Smooth muscle cell (in vitro differentiated cells): ENCODE measurements around the gene UGT3A1. TPM values are rescaled to one million over a fixed set of nuclear protein-coding genes. Genes with fewer than 3 reads are reported as not detected.

Experiments used
- DNase-seq: peaks from one replicate; lab custom pipeline; 2025; ENCODE audit not compliant: unreplicated experiment; lab: John Stamatoyannopoulos, UW
- H2AFZ ChIP-seq: fragments of 200-600 bp; sonication (generic); 2 replicates; pipeline ENCODE4 v1.6.0; 2016; ENCODE audit warnings: antibody characterized with exemption, low read depth, mild to moderate bottlenecking
- H3F3A ChIP-seq: fragments of 200-600 bp; sonication (generic); 2 replicates; pipeline ENCODE4 v1.6.0; 2017; ENCODE audit warnings: antibody characterized with exemption, low read depth
- H3K27ac ChIP-seq: fragments of 200-600 bp; sonication (generic); 2 replicates; pipeline ENCODE4 v1.5.1; 2016; ENCODE audit warnings: low read depth, mild to moderate bottlenecking
- H3K27me3 ChIP-seq: fragments of 200-600 bp; sonication (generic); 2 replicates; pipeline ENCODE4 v1.6.1; 2016; ENCODE audit warnings: low read depth, mild to moderate bottlenecking
- H3K36me3 ChIP-seq: fragments of 200-600 bp; sonication (generic); 2 replicates; pipeline ENCODE4 v1.5.1; 2016; ENCODE audit warnings: low read depth
- H3K4me1 ChIP-seq: fragments of 200-600 bp; sonication (generic); 2 replicates; pipeline ENCODE4 v1.5.1; 2016; ENCODE audit warnings: low read depth
- H3K4me2 ChIP-seq: fragments of 200-600 bp; sonication (generic); 2 replicates; pipeline ENCODE4 v1.6.0; 2016; ENCODE audit warnings: mild to moderate bottlenecking
- H3K4me3 ChIP-seq: fragments of 200-600 bp; sonication (generic); 2 replicates; pipeline ENCODE4 v1.5.1; 2016; ENCODE audit warnings: mild to moderate bottlenecking
- H3K79me2 ChIP-seq: fragments of 200-600 bp; sonication (generic); 2 replicates; pipeline ENCODE4 v1.6.0; 2016; ENCODE audit warnings: low read depth, mild to moderate bottlenecking
- H3K9ac ChIP-seq: fragments of 200-600 bp; sonication (generic); 2 replicates; pipeline ENCODE4 v1.6.0; 2016; ENCODE audit warnings: low read depth
- H3K9me3 ChIP-seq: fragments of 200-600 bp; sonication (generic); replicated peaks from 2 replicates; pipeline ENCODE4 v1.5.1; 2016; ENCODE audit warnings: low read depth
- H4K20me1 ChIP-seq: fragments of 200-600 bp; sonication (generic); 2 replicates; pipeline ENCODE4 v1.6.0; 2016; ENCODE audit warnings: low read depth
- WGBS: methylation state at CpG from one replicate; pipeline ENCODE4 v1.1.7; 2016; ENCODE audit warnings: low lambda C conversion rate; 5-methylcytosine and 5-hydroxymethylcytosine counted together
- polyA plus RNA-seq: library from polyadenylated mRNA; unstranded; fragments of >200 nt; fragmentation: Nextera tagmentation; extraction: Ambion mirVana; gene quantifications from 2 replicates; pipeline ENCODE4 v1.2.1, GENCODE V29; 2016
- total RNA-seq: library from RNA; depleted of rRNA; stranded (reverse); fragments of >200 nt; gene quantifications from 2 replicates; pipeline ENCODE4 v1.2.3, GENCODE V29; 2014
- TF ChIP-seq, protein P1 (sequence below): fragments of 200-600 bp; sonication (generic); IDR thresholded peaks from 2 replicates; pipeline ENCODE4 v1.5.1; 2017; ENCODE audit warnings: borderline replicate concordance, mild to moderate bottlenecking, antibody characterized with exemption; ENCODE audit not compliant: insufficient read depth, poor library complexity, severe bottlenecking

Gene UGT3A1
- total and polyA plus RNA-seq, 2 experiments from 2014 or later = not detected

DNA sequence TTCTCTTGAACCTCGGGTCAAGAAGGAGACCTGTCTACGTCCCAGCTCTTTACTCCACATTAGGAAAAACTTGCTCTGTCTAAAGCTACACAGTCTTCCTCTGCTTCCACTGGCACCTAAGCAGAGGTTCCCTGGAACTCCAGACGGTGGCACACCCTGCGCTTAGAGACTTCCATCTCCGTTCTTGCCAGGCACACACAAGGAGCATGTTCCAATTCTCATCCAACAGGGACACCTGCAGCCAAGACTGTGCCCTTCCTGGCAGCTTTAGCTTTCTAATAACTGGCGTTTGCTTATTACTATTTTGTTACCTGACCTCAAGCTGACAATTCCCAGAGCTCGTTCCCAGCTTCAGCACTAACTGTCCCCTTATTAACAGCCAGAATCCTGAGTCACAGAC, 68.7 kb downstream of the UGT3A1 start:
- peaks cover 9% of the 10 kb centered on the region for H3K27me3 ChIP-seq
- no peaks in the 10 kb centered on the region for H3K4me1 ChIP-seq
- 86% methylated on average over 7 of the region's 7 CpGs for WGBS
- H4K20me1 ChIP-seq = no peaks in the 10 kb centered on the region
- H3K27ac ChIP-seq = no peak overlapping the region
- no peak overlapping the region for H3K9ac ChIP-seq
- no peaks in the 10 kb centered on the region for H3K9me3 ChIP-seq
- no peak overlapping the region for H3K4me2 ChIP-seq
- no peak overlapping the region for H2AFZ ChIP-seq
- H3K36me3 ChIP-seq = no peaks in the 10 kb centered on the region
- DNase-seq = no peak
- no peaks in the 10 kb centered on the region for H3F3A ChIP-seq
- H3K4me3 ChIP-seq = no peak overlapping the region
- H3K79me2 ChIP-seq = no peaks in the 10 kb centered on the region
- TF ChIP-seq, protein P1, sequence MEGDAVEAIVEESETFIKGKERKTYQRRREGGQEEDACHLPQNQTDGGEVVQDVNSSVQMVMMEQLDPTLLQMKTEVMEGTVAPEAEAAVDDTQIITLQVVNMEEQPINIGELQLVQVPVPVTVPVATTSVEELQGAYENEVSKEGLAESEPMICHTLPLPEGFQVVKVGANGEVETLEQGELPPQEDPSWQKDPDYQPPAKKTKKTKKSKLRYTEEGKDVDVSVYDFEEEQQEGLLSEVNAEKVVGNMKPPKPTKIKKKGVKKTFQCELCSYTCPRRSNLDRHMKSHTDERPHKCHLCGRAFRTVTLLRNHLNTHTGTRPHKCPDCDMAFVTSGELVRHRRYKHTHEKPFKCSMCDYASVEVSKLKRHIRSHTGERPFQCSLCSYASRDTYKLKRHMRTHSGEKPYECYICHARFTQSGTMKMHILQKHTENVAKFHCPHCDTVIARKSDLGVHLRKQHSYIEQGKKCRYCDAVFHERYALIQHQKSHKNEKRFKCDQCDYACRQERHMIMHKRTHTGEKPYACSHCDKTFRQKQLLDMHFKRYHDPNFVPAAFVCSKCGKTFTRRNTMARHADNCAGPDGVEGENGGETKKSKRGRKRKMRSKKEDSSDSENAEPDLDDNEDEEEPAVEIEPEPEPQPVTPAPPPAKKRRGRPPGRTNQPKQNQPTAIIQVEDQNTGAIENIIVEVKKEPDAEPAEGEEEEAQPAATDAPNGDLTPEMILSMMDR = no peak

DNA sequence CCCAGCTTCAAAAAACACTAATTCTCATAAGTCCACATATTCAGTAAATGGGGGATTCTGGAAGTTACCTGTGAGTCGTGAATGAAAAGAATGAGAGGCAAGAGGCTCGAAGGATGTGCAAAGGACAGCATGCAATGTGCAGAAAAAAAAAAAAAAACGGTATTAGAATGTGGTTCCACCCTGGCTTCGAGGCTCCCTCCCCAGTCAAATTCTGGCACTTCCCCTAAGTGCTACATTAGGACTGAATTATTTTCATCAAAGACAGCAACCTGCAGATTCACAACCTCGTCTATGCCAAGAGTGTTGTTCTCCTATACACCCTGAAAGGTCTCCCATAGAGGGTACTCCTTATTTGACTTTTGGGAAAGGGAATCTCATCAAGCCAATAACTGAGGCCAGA, 69.3 kb downstream of the UGT3A1 start:
- WGBS = 90% methylated on average over 5 of the region's 5 CpGs
- no peaks in the 10 kb centered on the region for H3K36me3 ChIP-seq
- H2AFZ ChIP-seq = no peak overlapping the region

DNA sequence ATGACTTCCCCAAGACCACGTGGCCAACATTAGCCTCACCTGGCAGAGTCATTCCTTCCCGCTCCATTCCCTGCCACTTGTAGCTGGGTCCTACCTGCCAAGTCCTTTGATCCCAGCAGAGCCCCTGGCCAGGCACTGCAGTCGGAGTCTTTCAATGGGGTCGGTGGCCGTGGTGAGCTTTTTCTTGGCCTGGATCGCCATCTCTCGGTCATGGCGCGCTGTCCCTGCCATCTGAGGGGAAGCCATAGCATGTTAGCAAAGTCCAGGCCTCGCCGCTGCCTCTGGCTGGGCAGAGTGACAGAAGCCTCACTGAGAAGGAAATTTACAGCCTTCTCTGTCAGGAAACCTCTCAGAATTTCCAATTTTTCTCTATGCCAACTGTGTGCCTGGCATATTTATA, 70.3 kb downstream of the UGT3A1 start:
- no peaks in the 10 kb centered on the region for H4K20me1 ChIP-seq
- H3K4me3 ChIP-seq = no peak overlapping the region
- no peaks in the 10 kb centered on the region for H3K36me3 ChIP-seq
- no peaks in the 10 kb centered on the region for H3F3A ChIP-seq
- H3K79me2 ChIP-seq = no peaks in the 10 kb centered on the region
- 71% methylated on average over 11 of the region's 11 CpGs for WGBS
- TF ChIP-seq, protein P1 = peak; percentile 32
- H3K4me1 ChIP-seq = no peaks in the 10 kb centered on the region
- H3K27ac ChIP-seq = no peak overlapping the region
- H2AFZ ChIP-seq = no peak overlapping the region
- DNase-seq = no peak
- no peak overlapping the region for H3K9ac ChIP-seq
- no peaks in the 10 kb centered on the region for H3K9me3 ChIP-seq
- no peak overlapping the region for H3K4me2 ChIP-seq
- no peaks in the 10 kb centered on the region for H3K27me3 ChIP-seq

More for the DNA sequence above, 69.3 kb downstream of the UGT3A1 start:
- no peak overlapping the region for H3K27ac ChIP-seq
- H3K4me2 ChIP-seq = no peak overlapping the region
- H3K79me2 ChIP-seq = no peaks in the 10 kb centered on the region
- no peak for DNase-seq
- peaks cover 4% of the 10 kb centered on the region for H3K27me3 ChIP-seq
- no peaks in the 10 kb centered on the region for H3K9me3 ChIP-seq
- H3K4me1 ChIP-seq = no peaks in the 10 kb centered on the region
- H3K9ac ChIP-seq = no peak overlapping the region
- H3K4me3 ChIP-seq = no peak overlapping the region
- TF ChIP-seq, protein P1 = no peak
- H3F3A ChIP-seq = no peaks in the 10 kb centered on the region
- no peaks in the 10 kb centered on the region for H4K20me1 ChIP-seq

DNA sequence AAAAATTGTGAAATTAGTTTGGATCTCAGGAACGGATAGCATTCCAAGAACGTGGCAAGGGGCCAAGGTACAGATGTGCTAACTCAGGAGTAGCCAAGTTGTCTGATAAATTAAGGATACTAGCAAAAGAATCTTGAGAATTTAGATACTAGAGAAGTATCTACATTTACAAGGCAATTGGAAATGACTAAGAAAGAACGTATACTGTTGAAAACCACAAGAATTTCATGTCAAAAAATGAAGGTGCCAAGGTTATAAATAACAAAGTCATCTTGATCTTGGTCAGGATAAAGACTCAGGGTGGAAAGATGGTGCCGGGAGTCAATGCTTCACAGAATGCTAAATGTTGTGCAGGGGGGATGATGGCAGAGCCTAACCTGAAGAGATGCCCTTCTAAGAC, 72.0 kb downstream of the UGT3A1 start:
- WGBS = 55% methylated on average over 4 of the region's 4 CpGs
- Histone ChIP-seq H3K4me2 (no peak overlapping the region), H3F3A (no peaks in the 10 kb centered on the region)

More for the DNA sequence above, 72.0 kb downstream of the UGT3A1 start:
- no peaks in the 10 kb centered on the region for H3K4me1 ChIP-seq
- H3K27me3 ChIP-seq = no peaks in the 10 kb centered on the region
- no peaks in the 10 kb centered on the region for H3K36me3 ChIP-seq
- no peak for DNase-seq
- TF ChIP-seq, protein P1 = no peak
- H3K9me3 ChIP-seq = no peaks in the 10 kb centered on the region
- H3K79me2 ChIP-seq = no peaks in the 10 kb centered on the region
- H3K4me3 ChIP-seq = no peak overlapping the region
- no peaks in the 10 kb centered on the region for H4K20me1 ChIP-seq
- no peak overlapping the region for H2AFZ ChIP-seq
- H3K9ac ChIP-seq = no peak overlapping the region
- no peak overlapping the region for H3K27ac ChIP-seq
